WTC11 (cell line): ENCODE data around the gene DIMT1. TPM values are rescaled to one million over a fixed set of nuclear protein-coding genes. Genes with fewer than 3 reads are reported as not detected.

Source experiments
- ATAC-seq: fragments of 200-7000 bp; cut with Tn5 transposase; 2 replicates; pipeline ENCODE4 v1.10.0; 2021; ENCODE audit warnings: mild to moderate bottlenecking, moderate library complexity
- CTCF ChIA-PET: fragments of 300-600 bp; sonication (Branson Sonifier 250); formaldehyde crosslinking; loops from one replicate; lab custom pipeline; 2021; ENCODE audit warnings: antibody characterized with exemption; lab: Charles Lee
- POLR2A ChIA-PET: fragments of 350-600 bp; sonication (Branson Sonifier 250); formaldehyde crosslinking; loops from one replicate; lab custom pipeline; 2021; ENCODE audit warnings: antibody characterized with exemption; lab: Charles Lee
- DNase-seq: peaks from one replicate; pipeline ENCODE4 v3.0.0; 2021; ENCODE audit warnings: low spot score
- H3K27ac Mint-ChIP-seq: 2 replicates; pipeline ENCODE4 v1.8.0; 2021; ENCODE audit warnings: mixed read lengths
- H3K27me3 Mint-ChIP-seq: 2 replicates; pipeline ENCODE4 v1.8.0; 2021; ENCODE audit warnings: low read depth, mild to moderate bottlenecking, moderate library complexity, mixed read lengths
- H3K36me3 Mint-ChIP-seq: 2 replicates; pipeline ENCODE4 v1.8.0; 2021; ENCODE audit warnings: mixed read lengths
- H3K4me1 Mint-ChIP-seq: 2 replicates; pipeline ENCODE4 v1.8.0; 2022; ENCODE audit warnings: mixed read lengths
- H3K4me3 Mint-ChIP-seq: 2 replicates; pipeline ENCODE4 v1.8.0; 2021; ENCODE audit warnings: mild to moderate bottlenecking, moderate library complexity, mixed read lengths
- H3K9me3 Mint-ChIP-seq: 2 replicates; pipeline ENCODE4 v1.8.0; 2021; ENCODE audit warnings: mixed read lengths
- ATF1 ChIP-seq: sonication (generic); formaldehyde crosslinking; IDR thresholded peaks from 2 replicates; pipeline ENCODE4 v1.8.1; 2023; ENCODE audit warnings: mild to moderate bottlenecking, moderate library complexity, missing genetic modification reagents
- CREB1 ChIP-seq: sonication (generic); formaldehyde crosslinking; IDR thresholded peaks from 2 replicates; pipeline ENCODE4 v1.8.0; 2023; ENCODE audit warnings: mild to moderate bottlenecking, missing genetic modification reagents
- EMX1 ChIP-seq: fragments of 250-450 bp; sonication (Bioruptor Pico); IDR thresholded peaks from 2 replicates; pipeline ENCODE4 v1.8.0; 2021; ENCODE audit warnings: mild to moderate bottlenecking
- KAT7 ChIP-seq: sonication (generic); formaldehyde crosslinking; IDR thresholded peaks from 2 replicates; pipeline ENCODE4 v1.8.1; 2023; ENCODE audit warnings: missing genetic modification reagents, mild to moderate bottlenecking, borderline replicate concordance
- NFATC4 ChIP-seq: fragments of 250-450 bp; sonication (Bioruptor Pico); IDR thresholded peaks from 2 replicates; pipeline ENCODE4 v1.9.0; 2021; ENCODE audit warnings: mild to moderate bottlenecking
- SMAD3 ChIP-seq: sonication (generic); formaldehyde crosslinking; IDR thresholded peaks from 2 replicates; pipeline ENCODE4 v1.8.0; 2022; ENCODE audit warnings: missing genetic modification reagents, mild to moderate bottlenecking, borderline replicate concordance
- TCF7 ChIP-seq: sonication (generic); formaldehyde crosslinking; IDR thresholded peaks from 2 replicates; pipeline ENCODE4 v1.8.0; 2022; ENCODE audit warnings: mild to moderate bottlenecking, low read depth, missing genetic modification reagents, moderate library complexity
- ZNF121 ChIP-seq: sonication (generic); formaldehyde crosslinking; IDR thresholded peaks from 2 replicates; pipeline ENCODE4 v1.8.0; 2023; ENCODE audit warnings: missing genetic modification reagents
- ZNF219 ChIP-seq: sonication (generic); formaldehyde crosslinking; IDR thresholded peaks from 2 replicates; pipeline ENCODE4 v1.8.0; 2023; ENCODE audit warnings: missing genetic modification reagents, mild to moderate bottlenecking, borderline replicate concordance
- ZNF263 ChIP-seq: sonication (generic); formaldehyde crosslinking; IDR thresholded peaks from 2 replicates; pipeline ENCODE4 v1.8.1; 2022; ENCODE audit warnings: low read depth, mild to moderate bottlenecking, moderate library complexity, missing genetic modification reagents
- ZNF317 ChIP-seq: sonication (generic); formaldehyde crosslinking; IDR thresholded peaks from 2 replicates; pipeline ENCODE4 v1.8.1; 2023; ENCODE audit warnings: low read depth, mild to moderate bottlenecking, moderate library complexity, missing genetic modification reagents, borderline replicate concordance
- ZNF423 ChIP-seq: fragments of 250-450 bp; sonication (Bioruptor Pico); IDR thresholded peaks from 2 replicates; pipeline ENCODE4 v2.1.2; 2022; ENCODE audit warnings: mild to moderate bottlenecking, moderate library complexity
- total RNA-seq: library from RNA; stranded (reverse); gene quantifications from 3 replicates; pipeline ENCODE4 v1.2.3, GENCODE V29; 2021
- TF ChIP-seq, protein P1 (sequence below): sonication (generic); formaldehyde crosslinking; conservative IDR thresholded peaks from 2 replicates; pipeline ENCODE4 v1.8.1; 2023; ENCODE audit warnings: mild to moderate bottlenecking, low read depth, missing genetic modification reagents, moderate library complexity
- TF ChIP-seq, protein P2 (sequence below): sonication (generic); formaldehyde crosslinking; IDR thresholded peaks from 2 replicates; pipeline ENCODE4 v1.8.0; 2022; ENCODE audit warnings: mild to moderate bottlenecking, missing genetic modification reagents
- TF ChIP-seq, protein P3 (sequence below): fragments of 250-450 bp; sonication (Bioruptor Pico); IDR thresholded peaks from 2 replicates; pipeline ENCODE4 v1.8.0; 2021; ENCODE audit warnings: mild to moderate bottlenecking
- TF ChIP-seq, protein P4 (sequence below): fragments of 250-450 bp; sonication (Bioruptor Pico); IDR thresholded peaks from 2 replicates; pipeline ENCODE4 v1.9.0; 2021; ENCODE audit warnings: mild to moderate bottlenecking, borderline replicate concordance
- TF ChIP-seq, protein P5 (sequence below): sonication (generic); formaldehyde crosslinking; IDR thresholded peaks from 2 replicates; pipeline ENCODE4 v1.8.1; 2022; ENCODE audit warnings: low read depth, missing genetic modification reagents, borderline replicate concordance
- TF ChIP-seq, protein P6 (sequence below): sonication (generic); formaldehyde crosslinking; IDR thresholded peaks from 2 replicates; pipeline ENCODE4 v1.8.1; 2022; ENCODE audit warnings: mild to moderate bottlenecking, moderate library complexity, missing genetic modification reagents
- TF ChIP-seq, protein P7 (sequence below): fragments of 250-450 bp; sonication (Bioruptor Pico); conservative IDR thresholded peaks from 2 replicates; pipeline ENCODE4 v1.9.0; 2021; ENCODE audit warnings: mild to moderate bottlenecking

The DIMT1 gene
- total RNA-seq, 1 experiment from 2014 or later: 33.9 TPM

DNA sequence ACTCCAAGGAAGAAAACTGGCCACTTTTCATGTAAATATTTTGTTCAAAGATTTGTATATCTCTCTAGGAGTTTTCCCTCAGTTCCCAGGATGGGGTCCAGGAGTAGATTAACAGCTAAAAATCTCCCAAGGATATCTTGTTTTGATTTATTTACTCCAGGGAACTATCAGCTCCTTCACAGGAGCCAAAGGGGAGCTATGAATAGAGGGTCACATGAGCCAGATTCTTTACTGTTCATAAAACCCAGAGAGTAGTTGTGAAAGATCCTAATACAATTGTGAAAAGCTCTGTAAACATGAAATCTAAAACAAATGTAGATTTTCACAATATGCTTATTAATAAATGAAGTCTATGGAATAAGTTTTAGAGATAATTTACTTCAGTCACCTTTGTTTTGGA lies 16.9 kb downstream of the DIMT1 start:
- ATAC-seq: no peak
- ChIA-PET CTCF (interaction anchor here (1.4 kb wide), 1 partner anchor 17 kb away, joined by 4 read pairs; the partner anchor contains the start of gene DIMT1), POLR2A (no interaction called here)
- Mint-ChIP-seq H3K27ac (no peak overlapping the region), H3K27me3 (no peaks in the 10 kb centered on the region), H3K4me3 (no peak overlapping the region), H3K4me1 (no peaks in the 10 kb centered on the region), H3K36me3 (peaks cover 49% of the 10 kb centered on the region)
- TF ChIP-seq, protein P1, sequence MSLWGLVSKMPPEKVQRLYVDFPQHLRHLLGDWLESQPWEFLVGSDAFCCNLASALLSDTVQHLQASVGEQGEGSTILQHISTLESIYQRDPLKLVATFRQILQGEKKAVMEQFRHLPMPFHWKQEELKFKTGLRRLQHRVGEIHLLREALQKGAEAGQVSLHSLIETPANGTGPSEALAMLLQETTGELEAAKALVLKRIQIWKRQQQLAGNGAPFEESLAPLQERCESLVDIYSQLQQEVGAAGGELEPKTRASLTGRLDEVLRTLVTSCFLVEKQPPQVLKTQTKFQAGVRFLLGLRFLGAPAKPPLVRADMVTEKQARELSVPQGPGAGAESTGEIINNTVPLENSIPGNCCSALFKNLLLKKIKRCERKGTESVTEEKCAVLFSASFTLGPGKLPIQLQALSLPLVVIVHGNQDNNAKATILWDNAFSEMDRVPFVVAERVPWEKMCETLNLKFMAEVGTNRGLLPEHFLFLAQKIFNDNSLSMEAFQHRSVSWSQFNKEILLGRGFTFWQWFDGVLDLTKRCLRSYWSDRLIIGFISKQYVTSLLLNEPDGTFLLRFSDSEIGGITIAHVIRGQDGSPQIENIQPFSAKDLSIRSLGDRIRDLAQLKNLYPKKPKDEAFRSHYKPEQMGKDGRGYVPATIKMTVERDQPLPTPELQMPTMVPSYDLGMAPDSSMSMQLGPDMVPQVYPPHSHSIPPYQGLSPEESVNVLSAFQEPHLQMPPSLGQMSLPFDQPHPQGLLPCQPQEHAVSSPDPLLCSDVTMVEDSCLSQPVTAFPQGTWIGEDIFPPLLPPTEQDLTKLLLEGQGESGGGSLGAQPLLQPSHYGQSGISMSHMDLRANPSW (CRISPR knock-in tag): no peak
- no peak for TF ChIP-seq NFATC4 (CRISPR knock-in tag)
- TF ChIP-seq, protein P2, sequence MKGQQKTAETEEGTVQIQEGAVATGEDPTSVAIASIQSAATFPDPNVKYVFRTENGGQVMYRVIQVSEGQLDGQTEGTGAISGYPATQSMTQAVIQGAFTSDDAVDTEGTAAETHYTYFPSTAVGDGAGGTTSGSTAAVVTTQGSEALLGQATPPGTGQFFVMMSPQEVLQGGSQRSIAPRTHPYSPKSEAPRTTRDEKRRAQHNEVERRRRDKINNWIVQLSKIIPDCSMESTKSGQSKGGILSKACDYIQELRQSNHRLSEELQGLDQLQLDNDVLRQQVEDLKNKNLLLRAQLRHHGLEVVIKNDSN (CRISPR knock-in tag): no peak
- TF ChIP-seq KAT7 (CRISPR knock-in tag): no peak
- TF ChIP-seq ZNF121 (CRISPR knock-in tag): no peak
- TF ChIP-seq, protein P3, sequence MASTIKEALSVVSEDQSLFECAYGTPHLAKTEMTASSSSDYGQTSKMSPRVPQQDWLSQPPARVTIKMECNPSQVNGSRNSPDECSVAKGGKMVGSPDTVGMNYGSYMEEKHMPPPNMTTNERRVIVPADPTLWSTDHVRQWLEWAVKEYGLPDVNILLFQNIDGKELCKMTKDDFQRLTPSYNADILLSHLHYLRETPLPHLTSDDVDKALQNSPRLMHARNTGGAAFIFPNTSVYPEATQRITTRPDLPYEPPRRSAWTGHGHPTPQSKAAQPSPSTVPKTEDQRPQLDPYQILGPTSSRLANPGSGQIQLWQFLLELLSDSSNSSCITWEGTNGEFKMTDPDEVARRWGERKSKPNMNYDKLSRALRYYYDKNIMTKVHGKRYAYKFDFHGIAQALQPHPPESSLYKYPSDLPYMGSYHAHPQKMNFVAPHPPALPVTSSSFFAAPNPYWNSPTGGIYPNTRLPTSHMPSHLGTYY (CRISPR knock-in tag): no peak
- TF ChIP-seq EMX1 (CRISPR knock-in tag): no peak
- TF ChIP-seq ZNF263 (CRISPR knock-in tag): no peak
- TF ChIP-seq CREB1 (CRISPR knock-in tag): no peak
- TF ChIP-seq TCF7 (CRISPR knock-in tag): no peak
- TF ChIP-seq ZNF219 (CRISPR knock-in tag): no peak
- TF ChIP-seq, protein P4, sequence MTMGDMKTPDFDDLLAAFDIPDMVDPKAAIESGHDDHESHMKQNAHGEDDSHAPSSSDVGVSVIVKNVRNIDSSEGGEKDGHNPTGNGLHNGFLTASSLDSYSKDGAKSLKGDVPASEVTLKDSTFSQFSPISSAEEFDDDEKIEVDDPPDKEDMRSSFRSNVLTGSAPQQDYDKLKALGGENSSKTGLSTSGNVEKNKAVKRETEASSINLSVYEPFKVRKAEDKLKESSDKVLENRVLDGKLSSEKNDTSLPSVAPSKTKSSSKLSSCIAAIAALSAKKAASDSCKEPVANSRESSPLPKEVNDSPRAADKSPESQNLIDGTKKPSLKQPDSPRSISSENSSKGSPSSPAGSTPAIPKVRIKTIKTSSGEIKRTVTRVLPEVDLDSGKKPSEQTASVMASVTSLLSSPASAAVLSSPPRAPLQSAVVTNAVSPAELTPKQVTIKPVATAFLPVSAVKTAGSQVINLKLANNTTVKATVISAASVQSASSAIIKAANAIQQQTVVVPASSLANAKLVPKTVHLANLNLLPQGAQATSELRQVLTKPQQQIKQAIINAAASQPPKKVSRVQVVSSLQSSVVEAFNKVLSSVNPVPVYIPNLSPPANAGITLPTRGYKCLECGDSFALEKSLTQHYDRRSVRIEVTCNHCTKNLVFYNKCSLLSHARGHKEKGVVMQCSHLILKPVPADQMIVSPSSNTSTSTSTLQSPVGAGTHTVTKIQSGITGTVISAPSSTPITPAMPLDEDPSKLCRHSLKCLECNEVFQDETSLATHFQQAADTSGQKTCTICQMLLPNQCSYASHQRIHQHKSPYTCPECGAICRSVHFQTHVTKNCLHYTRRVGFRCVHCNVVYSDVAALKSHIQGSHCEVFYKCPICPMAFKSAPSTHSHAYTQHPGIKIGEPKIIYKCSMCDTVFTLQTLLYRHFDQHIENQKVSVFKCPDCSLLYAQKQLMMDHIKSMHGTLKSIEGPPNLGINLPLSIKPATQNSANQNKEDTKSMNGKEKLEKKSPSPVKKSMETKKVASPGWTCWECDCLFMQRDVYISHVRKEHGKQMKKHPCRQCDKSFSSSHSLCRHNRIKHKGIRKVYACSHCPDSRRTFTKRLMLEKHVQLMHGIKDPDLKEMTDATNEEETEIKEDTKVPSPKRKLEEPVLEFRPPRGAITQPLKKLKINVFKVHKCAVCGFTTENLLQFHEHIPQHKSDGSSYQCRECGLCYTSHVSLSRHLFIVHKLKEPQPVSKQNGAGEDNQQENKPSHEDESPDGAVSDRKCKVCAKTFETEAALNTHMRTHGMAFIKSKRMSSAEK: no peak
- no peak for TF ChIP-seq ZNF423 (CRISPR knock-in tag)
- no peak for TF ChIP-seq ATF1
- no peak for TF ChIP-seq ZNF317 (CRISPR knock-in tag)
- TF ChIP-seq, all 79 proteins: peak for 0
- no peaks in the 10 kb centered on the region for H3K9me3 Mint-ChIP-seq
- no peak for DNase-seq

DNA sequence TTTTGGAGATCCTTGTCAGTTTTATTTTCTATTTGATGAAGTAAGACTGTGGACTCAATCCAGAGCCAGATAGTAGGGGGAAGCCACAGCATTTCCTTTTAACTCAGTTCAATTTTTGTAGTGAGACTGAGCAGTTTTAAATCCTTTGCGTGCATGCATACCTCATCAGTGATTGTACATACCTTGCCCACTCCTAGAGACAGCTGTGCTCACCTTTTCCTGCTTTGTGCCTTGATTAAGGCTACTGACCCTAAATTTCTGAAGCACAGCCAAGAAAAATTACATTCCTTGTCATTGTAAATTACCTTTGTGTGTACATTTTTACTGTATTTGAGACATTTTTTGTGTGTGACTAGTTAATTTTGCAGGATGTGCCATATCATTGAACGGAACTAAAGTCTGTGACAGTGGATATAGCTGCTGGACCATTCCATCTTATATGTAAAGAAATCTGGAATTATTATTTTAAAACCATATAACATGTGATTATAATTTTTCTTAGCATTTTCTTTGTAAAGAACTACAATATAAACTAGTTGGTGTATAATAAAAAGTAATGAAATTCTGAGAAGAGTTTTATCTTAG lies 17.8 kb downstream of the DIMT1 start:
- POLR2A ChIA-PET: interaction anchor here (0.6 kb wide), 1 partner anchor 9 kb away, joined by 3 read pairs; no protein-coding TSS in a partner anchor
- DNase-seq (no peak), ATAC-seq (no peak)
- no peak overlapping the region for H3K4me3 Mint-ChIP-seq
- no peak overlapping the region for H3K27ac Mint-ChIP-seq
- no peaks in the 10 kb centered on the region for H3K4me1 Mint-ChIP-seq
- CTCF ChIA-PET: no interaction called here
- H3K27me3 Mint-ChIP-seq: no peaks in the 10 kb centered on the region
- peaks cover 53% of the 10 kb centered on the region for H3K36me3 Mint-ChIP-seq
- H3K9me3 Mint-ChIP-seq: no peaks in the 10 kb centered on the region
- TF ChIP-seq, protein P5, sequence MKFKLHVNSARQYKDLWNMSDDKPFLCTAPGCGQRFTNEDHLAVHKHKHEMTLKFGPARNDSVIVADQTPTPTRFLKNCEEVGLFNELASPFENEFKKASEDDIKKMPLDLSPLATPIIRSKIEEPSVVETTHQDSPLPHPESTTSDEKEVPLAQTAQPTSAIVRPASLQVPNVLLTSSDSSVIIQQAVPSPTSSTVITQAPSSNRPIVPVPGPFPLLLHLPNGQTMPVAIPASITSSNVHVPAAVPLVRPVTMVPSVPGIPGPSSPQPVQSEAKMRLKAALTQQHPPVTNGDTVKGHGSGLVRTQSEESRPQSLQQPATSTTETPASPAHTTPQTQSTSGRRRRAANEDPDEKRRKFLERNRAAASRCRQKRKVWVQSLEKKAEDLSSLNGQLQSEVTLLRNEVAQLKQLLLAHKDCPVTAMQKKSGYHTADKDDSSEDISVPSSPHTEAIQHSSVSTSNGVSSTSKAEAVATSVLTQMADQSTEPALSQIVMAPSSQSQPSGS (CRISPR knock-in tag): no peak
- TF ChIP-seq, protein P6, sequence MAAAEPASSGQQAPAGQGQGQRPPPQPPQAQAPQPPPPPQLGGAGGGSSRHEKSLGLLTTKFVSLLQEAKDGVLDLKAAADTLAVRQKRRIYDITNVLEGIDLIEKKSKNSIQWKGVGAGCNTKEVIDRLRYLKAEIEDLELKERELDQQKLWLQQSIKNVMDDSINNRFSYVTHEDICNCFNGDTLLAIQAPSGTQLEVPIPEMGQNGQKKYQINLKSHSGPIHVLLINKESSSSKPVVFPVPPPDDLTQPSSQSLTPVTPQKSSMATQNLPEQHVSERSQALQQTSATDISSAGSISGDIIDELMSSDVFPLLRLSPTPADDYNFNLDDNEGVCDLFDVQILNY (CRISPR knock-in tag): no peak
- TF ChIP-seq, protein P7, sequence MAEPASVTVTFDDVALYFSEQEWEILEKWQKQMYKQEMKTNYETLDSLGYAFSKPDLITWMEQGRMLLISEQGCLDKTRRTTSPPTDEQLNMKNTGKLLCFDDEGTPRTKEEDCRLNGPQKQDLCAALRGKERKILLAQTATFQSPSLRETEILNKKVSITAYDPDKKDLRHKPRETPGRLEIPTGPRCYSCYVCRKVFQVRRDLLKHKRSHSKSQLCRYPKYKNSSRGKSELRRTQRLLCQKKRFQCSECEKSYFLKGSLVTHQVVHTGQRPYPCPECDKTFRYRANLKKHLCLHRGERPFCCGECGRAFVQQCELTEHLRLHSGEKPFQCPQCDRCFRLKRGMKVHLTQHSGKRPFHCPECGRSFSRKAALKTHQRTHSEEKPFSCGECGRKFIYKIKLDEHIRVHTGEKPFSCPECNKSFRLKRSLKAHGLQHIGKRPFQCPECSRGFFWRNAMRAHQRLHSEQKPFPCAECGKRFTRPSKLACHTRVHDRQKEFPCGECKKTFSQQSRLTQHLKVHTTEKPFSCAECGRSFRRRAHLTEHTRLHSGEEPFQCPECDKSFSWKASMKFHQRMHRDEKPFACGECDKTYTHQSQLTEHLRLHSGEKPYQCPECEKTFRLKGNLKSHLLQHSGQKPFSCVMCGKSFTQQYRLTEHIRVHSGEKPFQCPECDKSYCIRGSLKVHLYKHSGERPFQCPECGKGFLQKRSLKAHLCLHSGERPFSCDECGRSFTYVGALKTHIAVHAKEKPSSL (CRISPR knock-in tag): no peak
- TF ChIP-seq SMAD3 (CRISPR knock-in tag): no peak
